HG03442 (cell line): ENCODE measurements around the gene RALB.

ENCODE experiments used
- ATAC-seq: cut with Tn5 transposase; IDR thresholded peaks from one replicate; pipeline ENCODE4 v1.9.1; 2021; ENCODE audit warnings: mild to moderate bottlenecking, moderate library complexity; ENCODE audit not compliant: unreplicated experiment

The RALB gene

GRCh38 chr2:120262150-120262549, 9.5 kb downstream of the RALB start:
- ATAC-seq: no peak

DNA sequence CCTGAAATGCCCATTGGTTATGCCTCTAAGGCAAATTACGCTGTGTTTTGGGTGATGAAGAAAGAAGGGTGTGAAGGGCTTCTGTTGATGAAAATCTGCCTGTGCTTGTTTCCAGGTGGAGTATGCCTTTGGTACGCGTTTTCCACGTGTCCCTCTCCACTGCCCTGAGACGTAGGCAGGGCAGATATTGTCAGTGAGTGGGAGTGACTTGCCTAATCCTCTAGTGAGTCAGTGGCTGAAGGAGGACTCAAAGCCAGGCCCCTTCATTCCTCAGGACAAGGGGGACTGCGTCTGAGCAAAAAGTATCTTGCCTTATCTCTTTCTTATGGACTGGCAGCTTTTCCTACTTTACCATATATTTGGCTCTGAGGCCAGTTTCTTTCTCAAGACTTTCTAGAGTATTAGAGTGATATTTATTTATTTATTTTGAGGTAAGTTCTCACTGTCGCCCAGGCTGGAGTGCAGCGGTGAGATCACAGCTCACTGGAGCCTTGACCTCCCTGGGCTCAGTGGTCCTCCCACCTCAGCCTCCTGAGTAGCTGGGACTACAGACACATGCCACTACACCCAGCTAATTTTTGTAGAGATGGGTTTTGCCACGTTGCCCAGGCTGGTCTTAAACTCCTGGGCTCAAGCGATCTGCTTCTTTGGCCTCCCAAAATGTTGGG, 10.2 kb downstream of the RALB start:
- no peak for ATAC-seq

- ATAC-seq: peak; percentile 62
Measured at GRCh38 chr2:120265006-120265405, 12.4 kb downstream of the RALB start.

GRCh38 chr2:120267348-120267747, 14.7 kb downstream of the RALB start:
- no peak for ATAC-seq

DNA sequence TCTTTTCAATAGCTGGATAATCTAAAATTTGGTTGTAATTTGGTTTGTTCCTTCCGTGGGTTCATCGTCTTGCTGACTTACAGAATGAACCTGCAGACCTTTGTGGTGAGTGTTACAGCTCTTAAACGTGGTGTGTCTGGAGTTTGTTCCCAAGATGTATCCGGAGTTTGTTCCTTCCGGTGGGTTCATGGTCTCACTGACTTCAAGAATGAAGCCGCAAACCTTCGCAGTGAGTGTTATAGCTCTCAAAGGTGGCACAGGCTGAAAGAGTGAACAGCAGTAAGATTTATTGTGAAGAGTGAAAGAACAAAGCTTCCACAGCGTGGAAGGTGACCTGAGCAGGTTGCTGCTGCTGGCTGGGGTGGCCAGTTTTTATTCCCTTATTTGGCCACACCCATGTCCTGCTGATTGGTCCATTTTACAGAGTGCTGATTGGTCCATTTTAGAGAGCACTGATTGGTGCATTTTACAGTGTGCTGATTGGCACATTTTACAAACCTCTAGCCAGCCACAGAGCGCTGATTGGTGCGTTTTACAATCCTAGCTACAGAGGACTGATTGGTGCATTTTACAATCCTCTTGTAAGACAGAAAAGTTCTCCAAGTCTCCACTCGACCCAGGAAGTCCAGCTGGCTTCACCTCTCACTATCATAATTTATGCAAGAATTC, 16.6 kb downstream of the RALB start:
- ATAC-seq: no peak

DNA sequence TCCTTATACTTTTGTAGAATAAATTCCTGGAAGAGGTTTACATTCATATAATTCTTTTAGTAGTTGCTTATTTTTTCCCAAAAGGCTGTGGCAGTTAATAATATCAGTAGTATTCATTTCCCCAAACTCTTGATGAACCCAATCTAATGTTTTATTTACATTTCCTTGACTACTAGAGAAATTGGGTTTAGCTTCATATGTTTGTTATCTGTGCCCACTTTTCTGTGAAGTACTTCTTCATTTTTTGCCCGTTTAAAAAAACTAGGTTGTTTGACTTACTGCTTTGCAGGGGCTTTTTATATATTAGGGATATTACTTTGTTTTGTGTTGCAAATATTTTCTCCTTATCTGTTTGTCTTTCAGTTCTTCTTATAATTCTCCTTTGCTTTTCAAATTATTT, 17.2 kb downstream of the RALB start:
- ATAC-seq: no peak

- no peak for ATAC-seq
Measured at GRCh38 chr2:120271711-120272379, 19.2 kb downstream of the RALB start.

DNA sequence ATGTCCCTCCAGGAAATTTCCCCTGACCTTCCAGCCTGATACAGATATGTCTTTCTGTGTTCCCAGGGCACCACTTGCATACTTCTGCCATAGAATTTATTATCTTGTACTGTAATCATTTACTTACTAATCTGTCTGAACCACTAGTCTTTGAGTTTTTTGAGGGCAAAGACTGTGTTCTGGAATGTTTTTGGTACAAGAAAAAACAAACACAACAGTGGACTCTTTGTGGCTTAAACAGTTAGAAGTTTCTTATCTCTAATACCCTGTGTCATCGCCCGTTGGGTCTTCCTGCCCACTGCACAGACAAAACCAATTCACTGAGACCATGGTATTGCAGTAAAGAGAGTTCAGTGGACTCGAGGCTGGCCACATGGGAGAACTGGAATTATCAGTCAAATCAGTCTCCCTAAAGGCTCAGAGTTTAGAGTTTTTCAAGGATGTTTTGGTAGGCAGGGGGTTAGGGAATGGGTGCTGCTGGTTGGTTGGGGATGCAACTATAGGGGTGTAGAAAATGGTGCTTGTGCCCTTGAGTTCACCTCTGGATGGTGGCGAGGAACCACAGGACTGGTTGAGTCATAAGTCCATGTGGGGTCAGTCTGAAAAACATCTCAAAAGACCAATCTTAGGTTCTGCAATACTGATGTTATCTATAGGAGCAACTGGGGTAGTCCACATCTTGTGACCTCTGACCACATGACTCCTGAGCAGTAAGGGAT, 20.3 kb downstream of the RALB start:
- ATAC-seq: no peak

DNA sequence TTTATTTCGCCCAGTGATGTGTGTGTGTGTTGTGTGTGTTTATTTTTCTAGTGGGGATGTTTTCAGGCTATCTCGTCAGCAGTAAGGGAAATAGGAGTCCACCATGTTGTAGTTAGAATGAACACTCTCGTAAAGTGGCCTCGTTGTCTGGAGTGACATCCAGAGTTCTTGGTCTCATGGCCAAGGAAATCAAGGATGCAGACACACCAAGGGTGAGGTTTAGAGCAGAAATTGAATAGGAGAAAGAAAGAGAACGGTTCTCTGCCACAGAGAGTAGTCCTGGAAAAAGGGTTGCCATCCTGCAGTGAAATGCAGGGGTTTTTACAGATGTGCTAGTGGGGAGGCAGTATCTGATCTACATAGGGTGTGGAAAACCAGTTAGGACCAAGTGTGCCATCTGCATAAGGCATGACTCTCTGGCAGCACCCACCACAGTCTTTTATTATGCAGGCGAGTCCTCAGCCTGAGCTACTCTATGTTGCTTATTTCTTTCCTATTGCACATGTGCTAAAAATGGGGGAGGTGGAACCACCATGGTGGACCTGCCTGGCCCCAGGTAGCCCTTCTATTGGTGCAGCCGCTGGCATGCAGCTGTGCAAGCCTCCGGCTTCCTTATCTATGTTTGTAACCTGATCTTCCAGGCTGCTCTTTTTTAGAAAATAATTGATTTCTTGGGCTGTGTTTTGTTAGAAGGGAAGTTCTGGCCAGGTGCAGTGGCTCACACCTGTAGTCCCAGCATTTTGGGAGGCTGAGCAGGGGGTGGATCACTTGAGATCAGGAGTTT, 23.2 kb downstream of the RALB start:
- no peak for ATAC-seq

DNA sequence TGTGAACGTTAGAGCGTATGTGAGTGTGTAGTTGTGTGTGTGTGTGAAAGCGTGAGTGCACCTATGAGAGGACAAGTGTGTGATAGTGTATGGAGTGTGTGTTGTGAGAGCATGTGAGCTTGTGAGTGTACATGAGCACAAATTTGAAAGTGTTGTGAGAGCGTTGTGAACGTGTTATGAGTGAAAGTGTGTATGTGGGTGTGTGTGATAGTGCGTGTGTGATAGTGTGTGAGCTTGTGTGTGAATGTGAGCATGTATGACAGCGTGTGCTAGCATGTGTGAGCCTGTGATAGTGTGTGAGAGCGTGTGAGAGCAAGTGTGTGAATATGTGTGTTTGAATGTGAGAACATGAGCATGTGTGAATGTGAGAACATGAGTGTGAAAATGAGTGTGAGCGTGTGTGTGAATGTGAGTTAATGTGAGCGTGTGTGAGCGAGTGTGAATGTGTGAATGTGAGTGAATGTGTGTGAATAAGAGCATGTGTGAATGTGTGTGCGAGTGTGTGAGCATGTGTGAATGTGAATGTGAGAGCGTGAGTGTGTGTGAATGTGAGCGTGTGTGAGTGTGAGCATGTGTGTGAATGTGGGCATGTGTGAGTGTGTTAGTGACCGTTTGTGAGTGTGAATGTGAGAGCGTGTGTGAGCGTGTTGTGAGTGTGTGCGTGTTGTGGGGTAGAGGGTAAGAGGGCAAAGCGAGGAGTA, 25.0 kb downstream of the RALB start:
- no peak for ATAC-seq

DNA sequence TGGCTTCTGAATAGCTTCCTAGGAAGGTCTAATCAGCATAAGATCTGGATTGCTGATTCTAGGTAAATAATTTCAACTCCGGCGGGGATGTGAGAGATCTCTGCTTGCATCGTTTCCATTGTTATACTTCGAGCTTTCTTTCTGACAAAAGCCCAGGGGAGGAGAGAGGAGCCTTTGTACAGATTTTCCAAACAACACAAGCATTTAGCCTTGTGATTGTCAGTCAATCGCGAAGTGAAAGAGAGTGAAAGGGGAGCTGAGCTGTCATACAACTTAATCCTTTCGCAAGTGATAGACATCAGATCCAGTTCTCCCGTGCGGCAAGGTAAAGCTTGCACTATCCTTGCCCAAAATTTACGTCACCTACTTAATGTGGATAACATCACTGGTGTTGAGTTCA, 26.2 kb downstream of the RALB start:
- ATAC-seq: no peak

GRCh38 chr2:120279708-120280107, 27.1 kb downstream of the RALB start:
- no peak for ATAC-seq

- no peak for ATAC-seq
Measured at GRCh38 chr2:120283649-120284048, 31.0 kb downstream of the RALB start.

DNA sequence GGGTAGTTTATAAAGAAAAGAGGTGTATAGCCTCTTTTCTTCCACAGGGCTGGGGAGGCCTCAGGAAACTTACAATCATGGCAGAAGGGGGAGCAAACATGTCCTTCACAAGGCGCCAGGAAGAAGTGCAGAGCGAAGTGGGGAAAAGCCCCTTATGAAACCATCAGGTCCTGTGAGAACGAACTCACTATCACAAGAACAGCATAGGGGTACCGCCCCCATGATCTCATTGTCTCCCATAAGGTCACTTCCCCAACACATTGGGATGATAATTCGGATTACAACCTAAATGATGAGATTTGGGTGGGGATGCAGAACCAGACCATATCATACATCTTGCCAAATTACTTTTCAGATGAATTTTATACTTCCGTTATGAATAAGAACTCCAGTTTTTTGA, 32.4 kb downstream of the RALB start:
- no peak for ATAC-seq

DNA sequence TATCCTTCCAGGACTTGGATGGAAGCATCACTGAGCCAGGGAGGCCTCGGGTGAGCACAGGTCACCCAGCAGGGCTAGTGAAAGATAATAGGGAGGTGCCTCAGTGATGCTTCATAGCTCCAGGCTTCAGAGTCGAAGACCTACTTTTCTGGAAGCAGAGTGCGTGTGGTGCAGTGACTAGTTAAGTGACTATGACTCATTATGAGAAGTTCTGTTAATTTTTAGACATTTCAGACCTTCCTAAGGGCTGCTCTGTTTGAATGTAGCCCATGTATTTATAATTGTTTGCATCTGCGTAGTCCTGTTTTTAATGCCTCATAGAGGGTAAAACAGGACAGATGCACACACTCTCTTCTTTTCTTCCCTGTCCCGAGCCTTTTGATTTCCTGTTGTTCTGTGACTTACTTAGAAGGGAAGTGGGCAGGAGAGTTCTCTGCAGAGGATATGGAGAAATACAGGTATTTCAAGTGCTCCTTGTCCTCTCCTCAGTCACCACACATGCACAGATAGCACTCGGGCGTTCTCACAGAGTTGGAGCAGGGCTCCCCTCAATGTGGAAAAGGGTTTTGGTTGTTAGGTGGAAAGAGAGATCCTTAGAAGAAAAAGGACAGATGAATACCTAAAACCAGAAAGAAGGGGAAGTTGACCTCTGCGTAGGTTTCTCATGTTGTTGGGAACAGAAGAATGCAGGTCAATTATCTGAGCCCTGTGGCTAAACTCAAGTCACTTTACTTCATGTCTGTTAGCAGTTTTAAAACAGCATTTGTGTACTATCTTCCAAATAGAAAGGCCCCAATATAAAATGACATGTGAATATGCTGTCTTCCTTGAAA, 34.7 kb downstream of the RALB start:
- ATAC-seq: peak; percentile 98

DNA sequence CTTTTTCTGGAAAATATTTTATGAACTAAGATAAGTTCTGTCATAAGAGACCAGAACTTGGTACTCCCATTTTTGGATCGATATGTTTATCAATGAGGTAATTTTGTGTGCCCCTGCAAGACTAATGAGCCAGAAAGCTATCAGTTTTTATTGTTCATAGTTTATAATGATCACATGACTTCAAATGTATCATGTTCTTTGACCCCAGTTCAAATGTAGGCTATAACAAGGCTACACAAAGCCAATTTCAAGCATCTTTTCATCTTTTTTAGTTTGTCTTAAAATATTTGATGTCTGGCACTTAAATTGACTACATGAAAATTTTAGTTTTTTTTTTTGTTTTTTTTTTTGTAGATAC, 35.3 kb downstream of the RALB start:
- no peak for ATAC-seq

- no peak for ATAC-seq
Measured at GRCh38 chr2:120289221-120289906, 36.7 kb downstream of the RALB start.

DNA sequence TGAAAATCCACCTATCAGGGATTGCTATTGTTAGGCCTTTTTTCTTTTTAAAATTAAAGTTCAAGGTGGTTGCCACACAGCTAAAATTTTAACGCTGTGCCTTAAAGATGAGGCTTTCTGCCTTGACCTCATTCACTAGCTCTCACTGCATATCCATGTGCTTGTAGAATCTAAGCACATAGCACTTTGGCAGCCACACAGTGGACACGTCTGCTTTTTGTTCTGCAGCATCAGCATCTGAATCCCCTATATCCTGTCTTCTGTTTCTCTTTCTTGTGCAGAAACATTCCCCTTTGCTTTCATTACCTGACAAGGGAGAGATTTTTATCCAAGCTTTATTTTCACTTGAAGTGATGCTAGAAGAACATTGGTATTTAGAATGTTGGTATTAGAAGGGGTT, 38.1 kb downstream of the RALB start:
- ATAC-seq: no peak
